Sigmoid colon (tissue), 7 donors: Measurements from ENCODE around the gene OR6Y1. TPM values are rescaled to one million over a fixed set of nuclear protein-coding genes. Genes with fewer than 3 reads are reported as not detected.

Experiments used
- DNase-seq: peaks from one replicate; pipeline ENCODE4 v3.0.0-alpha.2; 2019
- H3K27ac ChIP-seq, 4 donors: fragments of 200-600 bp; sonication (generic); one replicate each; pipeline ENCODE4 v1.5.1; 2016 to 2019; ENCODE audit warnings: mild to moderate bottlenecking in 1 of 4
- H3K27me3 ChIP-seq, 3 donors: fragments of 200-600 bp; sonication (generic); one replicate each; pipeline ENCODE4 v1.5.1; 2019; ENCODE audit warnings: mild to moderate bottlenecking in 1 of 3
- H3K36me3 ChIP-seq, 4 donors: fragments of 200-600 bp; sonication (generic); one replicate each; pipeline ENCODE4 v1.5.1; 2016 to 2019
- H3K4me1 ChIP-seq, 4 donors: fragments of 200-600 bp; sonication (generic); one replicate each; pipeline ENCODE4 v1.5.1; 2017 to 2019
- H3K4me3 ChIP-seq, 4 donors: fragments of 200-600 bp; sonication (generic); one replicate each; pipeline ENCODE4 v1.5.1; 2017 to 2019; ENCODE audit warnings: mild to moderate bottlenecking in 2 of 4, moderate library complexity in 1 of 4
- H3K9me3 ChIP-seq, 4 donors: fragments of 200-600 bp in 3 of 4; sonication (generic) in 3 of 4; one replicate each; pipeline versions ENCODE4 v1.5.1 to v1.6.1; 2013 to 2019
- EP300 ChIP-seq, 4 donors: sonication (generic); formaldehyde crosslinking; IDR thresholded peaks; one replicate each; pipeline ENCODE4 v1.6.1; 2017; ENCODE audit warnings: antibody characterized with exemption in 4 of 4
- POLR2A ChIP-seq, 2 donors: fragments of 450-650 bp; IDR thresholded peaks; one replicate each; pipeline ENCODE4 v1.6.1; 2016; ENCODE audit warnings: antibody characterized with exemption in 2 of 2, mild to moderate bottlenecking in 2 of 2, moderate library complexity in 2 of 2
- POLR2AphosphoS5 ChIP-seq, 4 donors: sonication (generic); formaldehyde crosslinking; IDR thresholded peaks; one replicate each; pipeline ENCODE4 v1.6.1; 2017; ENCODE audit warnings: antibody characterized with exemption in 4 of 4
- WGBS, 2 donors: extraction: QIAGEN DNeasy Blood & Tissue Kit; methylation state at CpG; one replicate each; pipeline ENCODE4 v1.1.7; 2013; 5-methylcytosine and 5-hydroxymethylcytosine counted together
- intact Hi-C: fragments of 100-400 bp; cut with DNase I; formaldehyde crosslinking; loops from one replicate; pipeline ENCODE4 v1.15.1; 2023
- polyA plus RNA-seq, 3 donors: library from polyadenylated mRNA; stranded (reverse); fragments of 200-250 nt; gene quantifications; one replicate each; pipeline ENCODE4 v1.2.3, GENCODE V29; 2013
- total RNA-seq, 4 donors: library from RNA; depleted of rRNA; stranded (reverse); fragments of >200 nt; gene quantifications; one replicate each; pipeline ENCODE4 v1.1.0, GENCODE V29; 2016
- TF ChIP-seq, protein P1 (sequence below), 4 experiments: fragments of 450-650 bp in 3 of 4; fragments of 200-600 bp in 1 of 4; IDR thresholded peaks; one replicate each; pipeline ENCODE4 v1.5.1; 2016 to 2019; ENCODE audit warnings: antibody characterized with exemption in 4 of 4, mild to moderate bottlenecking in 3 of 4, moderate library complexity in 2 of 4
- donor health status: healthy with polysubstance abuse.
- donor health status: Bipolar disorder and iron deficiency.
- donor health status: healthy.

The OR6Y1 gene
- total and polyA plus RNA-seq, 7 donors: not detected

- no peaks in the 10 kb centered on the region for H3K36me3 ChIP-seq
- TF ChIP-seq POLR2AphosphoS5 (IDR thresholded peaks at IDR 0.05) (no peak), EP300 (IDR thresholded peaks at IDR 0.05) (no peak), POLR2A (IDR thresholded peaks at IDR 0.05) (no peak)
- TF ChIP-seq, protein P1, sequence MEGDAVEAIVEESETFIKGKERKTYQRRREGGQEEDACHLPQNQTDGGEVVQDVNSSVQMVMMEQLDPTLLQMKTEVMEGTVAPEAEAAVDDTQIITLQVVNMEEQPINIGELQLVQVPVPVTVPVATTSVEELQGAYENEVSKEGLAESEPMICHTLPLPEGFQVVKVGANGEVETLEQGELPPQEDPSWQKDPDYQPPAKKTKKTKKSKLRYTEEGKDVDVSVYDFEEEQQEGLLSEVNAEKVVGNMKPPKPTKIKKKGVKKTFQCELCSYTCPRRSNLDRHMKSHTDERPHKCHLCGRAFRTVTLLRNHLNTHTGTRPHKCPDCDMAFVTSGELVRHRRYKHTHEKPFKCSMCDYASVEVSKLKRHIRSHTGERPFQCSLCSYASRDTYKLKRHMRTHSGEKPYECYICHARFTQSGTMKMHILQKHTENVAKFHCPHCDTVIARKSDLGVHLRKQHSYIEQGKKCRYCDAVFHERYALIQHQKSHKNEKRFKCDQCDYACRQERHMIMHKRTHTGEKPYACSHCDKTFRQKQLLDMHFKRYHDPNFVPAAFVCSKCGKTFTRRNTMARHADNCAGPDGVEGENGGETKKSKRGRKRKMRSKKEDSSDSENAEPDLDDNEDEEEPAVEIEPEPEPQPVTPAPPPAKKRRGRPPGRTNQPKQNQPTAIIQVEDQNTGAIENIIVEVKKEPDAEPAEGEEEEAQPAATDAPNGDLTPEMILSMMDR (IDR thresholded peaks at IDR 0.05): no peak
- no peak overlapping the region for H3K27ac ChIP-seq
- H3K4me3 ChIP-seq: no peak overlapping the region
- intact Hi-C loops: no loop called here
- DNase-seq: no peak
- H3K9me3 ChIP-seq: no peaks in the 10 kb centered on the region
- no peaks in the 10 kb centered on the region for H3K4me1 ChIP-seq
- H3K27me3 ChIP-seq: no peaks in the 10 kb centered on the region
- whole genome bisulfite sequencing, 2 donors: 38 to 59% methylated on average over 4 of the region's 4 CpGs
Observed at GRCh38 chr1:158509471-158510156, 44.6 kb downstream of the OR6Y1 start.

DNA sequence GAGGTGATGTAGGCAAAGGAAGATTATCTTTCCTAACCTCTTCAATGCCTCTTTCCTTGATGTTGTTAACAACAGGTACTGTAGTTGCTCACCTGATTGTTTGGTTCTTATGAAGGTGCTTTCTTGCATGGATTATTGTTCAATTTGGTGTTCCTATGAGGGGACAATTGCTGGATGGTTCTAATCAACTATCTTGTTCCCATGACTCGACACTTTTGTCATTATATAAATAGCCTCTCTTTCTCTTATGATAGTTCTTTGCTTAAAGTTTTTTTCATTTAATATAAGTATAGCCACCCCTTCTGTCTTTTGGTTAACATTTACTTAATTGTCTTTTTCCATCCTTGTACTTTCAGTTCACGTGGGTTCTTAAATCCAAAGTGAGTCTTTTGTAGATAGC, 46.7 kb downstream of the OR6Y1 start:
- H3K27ac ChIP-seq: no peak overlapping the region
- H3K9me3 ChIP-seq: no peaks in the 10 kb centered on the region
- H3K4me1 ChIP-seq: no peaks in the 10 kb centered on the region
- no peak for DNase-seq
- no peaks in the 10 kb centered on the region for H3K27me3 ChIP-seq
- intact Hi-C loops: no loop called here
- H3K36me3 ChIP-seq: no peaks in the 10 kb centered on the region
- TF ChIP-seq POLR2A (IDR thresholded peaks at IDR 0.05) (no peak), POLR2AphosphoS5 (IDR thresholded peaks at IDR 0.05) (no peak), EP300 (IDR thresholded peaks at IDR 0.05) (no peak)
- TF ChIP-seq, protein P1 (IDR thresholded peaks at IDR 0.05): no peak
- no peak overlapping the region for H3K4me3 ChIP-seq
- 57 to 77% methylated on average over 2 of the region's 2 CpGs for WGBS, 2 donors

- H3K36me3 ChIP-seq: no peaks in the 10 kb centered on the region
- no peak overlapping the region for H3K4me3 ChIP-seq
- peaks cover 0 to 4% (median 0%) of the 10 kb centered on the region in 4 donors for H3K9me3 ChIP-seq
- H3K4me1 ChIP-seq: no peaks in the 10 kb centered on the region
- no peaks in the 10 kb centered on the region for H3K27me3 ChIP-seq
- H3K27ac ChIP-seq: no peak overlapping the region
- no peak for DNase-seq
- TF ChIP-seq POLR2A (IDR thresholded peaks at IDR 0.05) (no peak), POLR2AphosphoS5 (IDR thresholded peaks at IDR 0.05) (no peak), EP300 (IDR thresholded peaks at IDR 0.05) (no peak)
- intact Hi-C loops: no loop called here
- 24 to 37% methylated on average over 1 of the region's 1 CpG for WGBS, 2 donors
Observed at GRCh38 chr1:158506369-158506987, 47.7 kb downstream of the OR6Y1 start.

DNA sequence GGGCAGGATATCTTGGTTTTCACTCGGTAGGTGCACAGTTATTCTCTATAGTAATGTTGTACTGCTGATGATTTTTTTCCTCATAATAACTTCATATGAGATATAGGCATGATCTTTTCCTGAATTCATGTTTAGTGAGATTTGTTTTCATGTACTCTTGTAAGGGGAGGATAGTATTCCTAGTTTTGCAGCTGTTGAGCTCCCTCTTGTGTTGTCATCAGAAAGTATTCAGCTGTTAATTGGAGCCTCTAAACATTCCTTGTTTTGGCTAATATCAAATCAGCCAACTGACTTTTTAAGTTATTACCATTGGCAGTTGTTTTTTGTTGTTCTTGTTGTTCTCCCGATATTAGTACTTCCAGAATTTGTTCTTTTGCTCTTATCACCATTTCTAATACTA, 57.8 kb downstream of the OR6Y1 start:
- no peak for TF ChIP-seq EP300 (IDR thresholded peaks at IDR 0.05)
- no peak for TF ChIP-seq POLR2A (IDR thresholded peaks at IDR 0.05)
- TF ChIP-seq, protein P1 (IDR thresholded peaks at IDR 0.05): no peak
- TF ChIP-seq POLR2AphosphoS5 (IDR thresholded peaks at IDR 0.05): no peak
- intact Hi-C loops: no loop called here
- no peaks in the 10 kb centered on the region for H3K27me3 ChIP-seq
- no peak for DNase-seq
- no peaks in the 10 kb centered on the region for H3K36me3 ChIP-seq
- no peaks in the 10 kb centered on the region for H3K4me1 ChIP-seq
- 28 to 32% methylated on average over 2 of the region's 2 CpGs for WGBS, 2 donors
- H3K27ac ChIP-seq: no peak overlapping the region
- H3K4me3 ChIP-seq: no peak overlapping the region
- no peaks in the 10 kb centered on the region for H3K9me3 ChIP-seq

GRCh38 chr1:158494796-158495195, 59.4 kb downstream of the OR6Y1 start:
- WGBS, 2 donors: 2 to 14% methylated on average over 2 of the region's 2 CpGs
- no peaks in the 10 kb centered on the region for H3K4me1 ChIP-seq

More at GRCh38 chr1:158494796-158495195, 59.4 kb downstream of the OR6Y1 start:
- no peak overlapping the region for H3K4me3 ChIP-seq
- H3K27ac ChIP-seq: no peak overlapping the region
- H3K27me3 ChIP-seq: no peaks in the 10 kb centered on the region
- TF ChIP-seq, protein P1 (IDR thresholded peaks at IDR 0.05): no peak
- TF ChIP-seq POLR2AphosphoS5 (IDR thresholded peaks at IDR 0.05): no peak
- no peak for TF ChIP-seq EP300 (IDR thresholded peaks at IDR 0.05)
- no peak for TF ChIP-seq POLR2A (IDR thresholded peaks at IDR 0.05)
- intact Hi-C loops: no loop called here
- no peaks in the 10 kb centered on the region for H3K36me3 ChIP-seq
- H3K9me3 ChIP-seq: no peaks in the 10 kb centered on the region
- DNase-seq: no peak
